HL-60 (cell line): ENCODE measurements around the gene SPATA22.

Experiments used
- DNase-seq, 2 experiments: peaks; one replicate each; pipeline ENCODE4 v3.0.0-alpha.2; 2010 to 2020; ENCODE audit warnings: low read depth in 1 of 2, low spot score in 1 of 2
- H3K27ac ChIP-seq: fragments of 250-450 bp; sonication (Bioruptor Pico); replicated peaks from 2 replicates; pipeline ENCODE4 v1.5.1; 2020; ENCODE audit warnings: mild to moderate bottlenecking, moderate library complexity
- H3K27me3 ChIP-seq: fragments of 250-450 bp; sonication (Bioruptor Pico); 2 replicates; pipeline ENCODE4 v1.5.1; 2021; ENCODE audit warnings: mild to moderate bottlenecking, moderate library complexity; ENCODE audit not compliant: insufficient read depth, poor library complexity, severe bottlenecking
- H3K4me3 ChIP-seq: replicated peaks from 2 replicates; pipeline ENCODE4 v1.5.1; 2011; ENCODE audit warnings: mild to moderate bottlenecking, control low read depth, low read length; ENCODE audit not compliant: insufficient read depth
- CTCF ChIP-seq: IDR thresholded peaks from one replicate; pipeline ENCODE4 v1.5.1; 2011; ENCODE audit warnings: low read length, control low read depth, inconsistent platforms; ENCODE audit not compliant: insufficient read depth
- GABPA ChIP-seq: IDR thresholded peaks from 2 replicates; pipeline ENCODE4 v1.6.1; 2012; ENCODE audit warnings: low read depth
- POLR2AphosphoS5 ChIP-seq: IDR thresholded peaks from 2 replicates; pipeline ENCODE4 v1.6.1; 2012; ENCODE audit warnings: low read depth
- SPI1 ChIP-seq: IDR thresholded peaks from 2 replicates; pipeline ENCODE4 v1.6.1; 2012; ENCODE audit warnings: low read depth, mild to moderate bottlenecking, borderline replicate concordance
- TF ChIP-seq, protein P1 (sequence below): IDR thresholded peaks from 2 replicates; pipeline ENCODE4 v1.6.1; 2012; ENCODE audit warnings: low read depth; ENCODE audit not compliant: insufficient replicate concordance

Gene SPATA22

GRCh38 chr17:3507869-3508268 is 36.2 kb upstream of the SPATA22 start:
- Histone ChIP-seq H3K27ac (no peak overlapping the region), H3K4me3 (no peak overlapping the region), H3K27me3 (no peaks in the 10 kb centered on the region)
- DNase-seq, result no peak
- no peak for TF ChIP-seq GABPA
- TF ChIP-seq, protein P1, sequence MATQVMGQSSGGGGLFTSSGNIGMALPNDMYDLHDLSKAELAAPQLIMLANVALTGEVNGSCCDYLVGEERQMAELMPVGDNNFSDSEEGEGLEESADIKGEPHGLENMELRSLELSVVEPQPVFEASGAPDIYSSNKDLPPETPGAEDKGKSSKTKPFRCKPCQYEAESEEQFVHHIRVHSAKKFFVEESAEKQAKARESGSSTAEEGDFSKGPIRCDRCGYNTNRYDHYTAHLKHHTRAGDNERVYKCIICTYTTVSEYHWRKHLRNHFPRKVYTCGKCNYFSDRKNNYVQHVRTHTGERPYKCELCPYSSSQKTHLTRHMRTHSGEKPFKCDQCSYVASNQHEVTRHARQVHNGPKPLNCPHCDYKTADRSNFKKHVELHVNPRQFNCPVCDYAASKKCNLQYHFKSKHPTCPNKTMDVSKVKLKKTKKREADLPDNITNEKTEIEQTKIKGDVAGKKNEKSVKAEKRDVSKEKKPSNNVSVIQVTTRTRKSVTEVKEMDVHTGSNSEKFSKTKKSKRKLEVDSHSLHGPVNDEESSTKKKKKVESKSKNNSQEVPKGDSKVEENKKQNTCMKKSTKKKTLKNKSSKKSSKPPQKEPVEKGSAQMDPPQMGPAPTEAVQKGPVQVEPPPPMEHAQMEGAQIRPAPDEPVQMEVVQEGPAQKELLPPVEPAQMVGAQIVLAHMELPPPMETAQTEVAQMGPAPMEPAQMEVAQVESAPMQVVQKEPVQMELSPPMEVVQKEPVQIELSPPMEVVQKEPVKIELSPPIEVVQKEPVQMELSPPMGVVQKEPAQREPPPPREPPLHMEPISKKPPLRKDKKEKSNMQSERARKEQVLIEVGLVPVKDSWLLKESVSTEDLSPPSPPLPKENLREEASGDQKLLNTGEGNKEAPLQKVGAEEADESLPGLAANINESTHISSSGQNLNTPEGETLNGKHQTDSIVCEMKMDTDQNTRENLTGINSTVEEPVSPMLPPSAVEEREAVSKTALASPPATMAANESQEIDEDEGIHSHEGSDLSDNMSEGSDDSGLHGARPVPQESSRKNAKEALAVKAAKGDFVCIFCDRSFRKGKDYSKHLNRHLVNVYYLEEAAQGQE, result no peak
- no peak for TF ChIP-seq CTCF
- TF ChIP-seq POLR2AphosphoS5, result no peak
- no peak for TF ChIP-seq SPI1

DNA sequence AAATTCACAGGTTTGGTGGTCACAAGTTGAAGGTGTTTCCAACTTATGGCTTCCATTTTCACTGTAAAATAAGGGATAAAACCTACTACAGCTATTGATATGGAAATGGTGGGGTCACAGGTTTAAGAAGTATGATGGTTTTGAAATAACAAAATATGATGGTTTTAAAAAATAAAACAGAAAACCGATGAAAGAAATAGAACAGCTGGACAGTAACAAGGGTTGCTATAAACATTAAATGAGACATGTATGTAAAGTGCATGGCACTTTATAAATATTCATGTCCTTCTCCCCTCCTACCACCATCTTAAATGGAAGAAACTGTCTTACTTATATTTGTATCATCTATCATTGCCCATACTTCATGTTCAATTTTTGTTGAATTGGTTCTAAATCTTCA is 35.5 kb upstream of the SPATA22 start:
- no peak for DNase-seq
- TF ChIP-seq POLR2AphosphoS5, result no peak
- no peak for TF ChIP-seq GABPA
- no peak for TF ChIP-seq CTCF
- TF ChIP-seq SPI1, result no peak
- TF ChIP-seq, protein P1, result no peak
- Histone ChIP-seq H3K4me3 (no peak overlapping the region), H3K27me3 (no peaks in the 10 kb centered on the region), H3K27ac (no peak overlapping the region)

DNA sequence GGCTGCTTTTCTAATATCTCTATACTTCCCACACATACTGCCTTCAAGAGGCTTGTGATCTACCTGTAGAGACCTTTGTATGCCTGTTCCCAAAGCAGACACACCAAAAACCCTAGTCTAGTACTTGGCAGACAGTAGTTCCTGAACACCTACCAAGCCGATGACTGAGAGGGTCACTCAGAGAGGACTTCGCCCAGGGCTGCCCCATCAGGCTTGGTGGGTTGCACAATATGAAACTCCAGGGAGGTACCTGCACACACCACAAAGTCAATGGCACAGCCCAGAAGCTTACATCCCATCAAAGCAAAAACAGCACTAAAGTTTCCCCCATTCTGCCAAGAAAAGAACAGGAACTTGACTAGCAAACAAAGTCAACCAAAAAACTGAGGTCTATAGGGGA is 34.4 kb upstream of the SPATA22 start:
- TF ChIP-seq POLR2AphosphoS5 (no peak), GABPA (no peak), CTCF (no peak), SPI1 (no peak)
- TF ChIP-seq, protein P1, result no peak
- no peak overlapping the region for H3K4me3 ChIP-seq

More for the DNA sequence above, 34.4 kb upstream of the SPATA22 start:
- no peak overlapping the region for H3K27ac ChIP-seq
- DNase-seq, result no peak
- no peaks in the 10 kb centered on the region for H3K27me3 ChIP-seq
